ENCODE results near the gene LGALS3BP.

Gene LGALS3BP

DNA sequence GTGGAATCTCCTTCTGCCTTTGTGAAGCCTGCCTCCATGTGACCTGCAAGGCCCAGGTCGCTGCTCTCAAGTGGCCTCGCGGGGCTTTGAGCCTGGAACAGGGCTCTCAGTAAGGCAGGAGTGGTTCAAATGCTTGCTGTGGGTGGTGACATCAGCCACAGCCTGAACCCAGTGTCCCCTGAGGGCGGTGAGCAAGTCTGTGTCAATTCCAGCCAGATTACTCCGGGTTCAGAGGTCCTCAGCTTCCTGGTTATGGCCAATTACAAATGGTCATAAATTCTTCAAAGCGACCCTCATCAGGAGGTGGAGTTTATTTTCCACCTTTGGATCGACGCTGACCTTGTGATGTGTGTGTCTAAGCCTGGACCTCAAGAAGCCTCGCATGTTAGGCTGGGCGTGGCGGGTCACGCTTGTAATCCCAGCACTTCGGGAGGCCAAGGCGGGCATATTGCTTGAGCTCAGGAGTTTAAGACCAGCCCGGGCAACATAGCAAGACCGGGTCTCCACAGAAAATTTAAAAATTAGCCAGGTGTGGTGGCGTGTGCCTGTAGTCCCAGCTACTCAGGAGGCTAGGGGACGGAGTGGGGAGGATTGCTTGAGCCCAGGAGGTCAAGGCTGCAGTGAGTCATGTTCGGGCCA, 17.3 kb downstream of the LGALS3BP start:
- no peak overlapping the region for H3K4me3 ChIP-seq (ENCODE audit: insufficient read length, low read depth)
- no peak for DNase-seq (ENCODE audit: low read depth, low spot score)
- H3K4me1 ChIP-seq (ENCODE audit: insufficient read depth, insufficient read length): peaks cover 18% of the 10 kb centered on the region

DNA sequence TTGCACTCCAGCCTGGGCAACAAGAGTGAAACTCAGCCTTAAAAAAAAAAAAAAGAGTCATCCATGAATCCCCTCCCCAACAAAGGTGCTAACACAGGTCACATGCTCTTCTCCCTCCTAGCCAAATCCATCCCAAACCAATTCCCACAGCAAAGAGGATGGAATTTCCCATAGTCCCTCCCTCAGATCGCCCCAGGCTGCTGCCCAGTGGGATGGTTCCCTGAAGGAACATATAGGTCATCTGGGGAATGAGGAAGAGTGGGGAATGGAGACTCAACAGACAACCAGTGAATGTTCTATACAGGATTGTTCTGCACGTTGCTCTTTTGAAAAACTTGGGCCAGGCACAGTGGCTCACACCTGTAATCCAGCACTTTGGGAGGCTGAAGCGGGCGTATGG, 18.2 kb downstream of the LGALS3BP start:
- TF ChIP-seq SUZ12 (IDR thresholded peaks at IDR 0.05; ENCODE audit: extremely low read depth, insufficient read depth, insufficient read length) (no peak), YY1 (IDR thresholded peaks at IDR 0.05; ENCODE audit: insufficient read depth, insufficient read length) (no peak), ZNF274 (IDR thresholded peaks at IDR 0.05; ENCODE audit: low read depth, low read length) (no peak)
- no peak for DNase-seq (ENCODE audit: low read depth, low spot score)
- no peaks in the 10 kb centered on the region for H3K9me3 ChIP-seq (ENCODE audit: insufficient read depth, low read length)
- H3K27me3 ChIP-seq (ENCODE audit: insufficient read depth, insufficient read length): no peaks in the 10 kb centered on the region
- no peaks in the 10 kb centered on the region for H3K36me3 ChIP-seq (ENCODE audit: insufficient read depth, insufficient read length, low read length)
- H3K4me3 ChIP-seq (ENCODE audit: insufficient read length, low read depth): no peak overlapping the region
- H3K4me1 ChIP-seq (ENCODE audit: insufficient read depth, insufficient read length): peaks cover 19% of the 10 kb centered on the region
- H3K9ac ChIP-seq (ENCODE audit: insufficient read length, low read depth): no peak overlapping the region

More for the DNA sequence above, 17.3 kb downstream of the LGALS3BP start:
- H3K36me3 ChIP-seq (ENCODE audit: insufficient read depth, insufficient read length, low read length): no peaks in the 10 kb centered on the region
- no peak overlapping the region for H3K9ac ChIP-seq (ENCODE audit: insufficient read length, low read depth)
- H3K27me3 ChIP-seq (ENCODE audit: insufficient read depth, insufficient read length): no peaks in the 10 kb centered on the region
- H3K9me3 ChIP-seq (ENCODE audit: insufficient read depth, low read length): no peaks in the 10 kb centered on the region
- TF ChIP-seq YY1 (IDR thresholded peaks at IDR 0.05; ENCODE audit: insufficient read depth, insufficient read length) (no peak), ZNF274 (IDR thresholded peaks at IDR 0.05; ENCODE audit: low read depth, low read length) (no peak), SUZ12 (IDR thresholded peaks at IDR 0.05; ENCODE audit: extremely low read depth, insufficient read depth, insufficient read length) (no peak)

DNA sequence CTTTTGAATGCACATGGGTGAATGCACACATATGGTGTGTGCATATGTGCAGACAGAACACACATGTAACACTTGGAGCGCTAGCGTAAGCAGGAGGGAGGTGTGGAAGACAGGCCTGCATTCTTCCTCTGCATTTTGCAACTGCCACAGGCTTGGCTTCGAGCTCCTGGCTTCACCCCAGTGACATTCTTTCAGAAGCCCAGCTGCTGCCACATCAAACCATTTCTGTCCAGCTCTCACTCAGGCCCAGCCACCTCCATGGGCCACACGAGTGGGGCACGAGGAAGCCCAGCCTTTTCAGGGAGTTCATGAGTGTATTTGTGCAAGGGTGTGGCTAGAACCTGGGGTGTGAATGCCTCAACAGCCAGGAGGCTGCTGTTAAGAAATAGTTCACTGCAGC, 18.8 kb downstream of the LGALS3BP start:
- peaks cover 21% of the 10 kb centered on the region for H3K4me1 ChIP-seq (ENCODE audit: insufficient read depth, insufficient read length)
- H3K27me3 ChIP-seq (ENCODE audit: insufficient read depth, insufficient read length): no peaks in the 10 kb centered on the region
- no peaks in the 10 kb centered on the region for H3K9me3 ChIP-seq (ENCODE audit: insufficient read depth, low read length)
- H3K36me3 ChIP-seq (ENCODE audit: insufficient read depth, insufficient read length, low read length): no peaks in the 10 kb centered on the region
- H3K4me3 ChIP-seq (ENCODE audit: insufficient read length, low read depth): no peak overlapping the region
- TF ChIP-seq ZNF274 (IDR thresholded peaks at IDR 0.05; ENCODE audit: low read depth, low read length) (no peak), YY1 (IDR thresholded peaks at IDR 0.05; ENCODE audit: insufficient read depth, insufficient read length) (no peak), SUZ12 (IDR thresholded peaks at IDR 0.05; ENCODE audit: extremely low read depth, insufficient read depth, insufficient read length) (no peak)
- DNase-seq (ENCODE audit: low read depth, low spot score): no peak
- peak overlapping the region; percentile 66 for H3K9ac ChIP-seq (ENCODE audit: insufficient read length, low read depth)

DNA sequence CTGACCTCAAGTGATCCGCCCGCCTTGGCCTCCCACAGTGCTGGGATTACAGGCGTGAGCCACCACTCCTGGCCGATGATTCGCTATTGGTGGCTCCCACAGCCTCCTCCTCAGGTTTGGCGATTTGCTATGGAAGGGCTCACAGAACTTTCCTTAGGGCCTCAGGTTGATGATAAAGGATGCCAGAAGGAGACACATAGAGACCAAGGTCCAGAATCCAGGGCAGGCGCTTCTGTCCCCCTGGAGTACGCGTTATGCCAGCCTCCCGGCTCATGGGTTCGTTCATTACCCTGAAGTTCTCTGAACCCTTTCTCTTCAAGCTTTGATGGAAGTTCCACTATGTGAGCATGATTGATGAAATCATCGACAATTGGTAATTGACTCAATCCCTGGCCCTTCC, 19.9 kb downstream of the LGALS3BP start:
- H3K9ac ChIP-seq (ENCODE audit: insufficient read length, low read depth): no peak overlapping the region
- no peaks in the 10 kb centered on the region for H3K9me3 ChIP-seq (ENCODE audit: insufficient read depth, low read length)
- no peak for TF ChIP-seq YY1 (IDR thresholded peaks at IDR 0.05; ENCODE audit: insufficient read depth, insufficient read length)
- TF ChIP-seq SUZ12 (IDR thresholded peaks at IDR 0.05; ENCODE audit: extremely low read depth, insufficient read depth, insufficient read length): no peak
- no peak for TF ChIP-seq ZNF274 (IDR thresholded peaks at IDR 0.05; ENCODE audit: low read depth, low read length)
- peaks cover 2% of the 10 kb centered on the region for H3K27me3 ChIP-seq (ENCODE audit: insufficient read depth, insufficient read length)
- H3K36me3 ChIP-seq (ENCODE audit: insufficient read depth, insufficient read length, low read length): no peaks in the 10 kb centered on the region
- peaks cover 22% of the 10 kb centered on the region for H3K4me1 ChIP-seq (ENCODE audit: insufficient read depth, insufficient read length)
- no peak for DNase-seq (ENCODE audit: low read depth, low spot score)
- no peak overlapping the region for H3K4me3 ChIP-seq (ENCODE audit: insufficient read length, low read depth)

DNA sequence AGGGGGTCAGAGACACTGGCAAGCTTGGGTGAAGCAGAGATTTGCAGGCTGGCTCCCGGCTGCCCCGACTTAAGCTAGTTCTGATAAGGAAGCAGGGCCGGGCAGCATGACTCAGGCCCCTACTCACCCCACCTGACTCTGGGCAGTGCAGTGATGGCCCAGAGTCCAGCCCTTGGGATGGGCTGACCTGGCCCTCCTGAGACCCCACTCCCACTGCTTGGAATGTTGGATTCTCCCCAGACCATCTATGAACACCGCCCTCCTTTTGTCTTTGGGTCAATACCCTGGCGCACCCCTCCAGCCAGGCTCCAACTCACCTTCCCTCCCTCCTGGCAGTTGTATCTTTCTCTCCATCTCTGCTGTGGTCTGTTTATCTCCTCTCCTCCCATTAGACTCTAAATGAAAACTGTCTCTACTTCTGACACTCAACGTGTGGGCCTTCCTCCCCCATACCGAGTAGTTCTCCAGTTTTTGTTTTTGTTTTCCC, 21.0 kb downstream of the LGALS3BP start:
- Histone ChIP-seq H3K36me3 (ENCODE audit: insufficient read depth, insufficient read length, low read length) (no peaks in the 10 kb centered on the region), H3K27me3 (ENCODE audit: insufficient read depth, insufficient read length) (peaks cover 2% of the 10 kb centered on the region), H3K4me3 (ENCODE audit: insufficient read length, low read depth) (no peak overlapping the region), H3K9me3 (ENCODE audit: insufficient read depth, low read length) (no peaks in the 10 kb centered on the region), H3K4me1 (ENCODE audit: insufficient read depth, insufficient read length) (peaks cover 28% of the 10 kb centered on the region), H3K9ac (ENCODE audit: insufficient read length, low read depth) (no peak overlapping the region)
- no peak for TF ChIP-seq SUZ12 (IDR thresholded peaks at IDR 0.05; ENCODE audit: extremely low read depth, insufficient read depth, insufficient read length)
- TF ChIP-seq YY1 (IDR thresholded peaks at IDR 0.05; ENCODE audit: insufficient read depth, insufficient read length): no peak
- TF ChIP-seq ZNF274 (IDR thresholded peaks at IDR 0.05; ENCODE audit: low read depth, low read length): no peak
- DNase-seq (ENCODE audit: low read depth, low spot score): no peak

DNA sequence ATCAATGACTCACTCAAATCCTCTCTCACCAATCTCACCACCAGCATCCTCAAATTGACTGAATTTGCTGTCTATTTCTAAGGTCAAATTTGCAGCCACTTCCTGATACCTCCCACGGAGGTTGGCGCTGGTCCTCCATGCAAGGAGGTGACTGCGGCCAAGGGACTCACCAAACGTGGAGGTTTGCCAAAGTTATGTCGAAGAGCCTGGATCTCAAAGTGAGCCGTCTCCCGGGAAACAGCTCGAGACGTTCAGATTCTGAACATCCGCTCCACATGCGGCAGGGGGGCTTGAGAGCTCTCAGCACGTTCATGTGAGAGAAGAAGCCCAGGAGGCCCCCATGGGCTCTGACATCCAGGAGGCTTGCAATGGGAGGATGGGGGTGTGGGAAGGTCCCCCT, 22.6 kb downstream of the LGALS3BP start:
- Histone ChIP-seq H3K4me1 (ENCODE audit: insufficient read depth, insufficient read length) (peaks cover 22% of the 10 kb centered on the region), H3K27me3 (ENCODE audit: insufficient read depth, insufficient read length) (peaks cover 2% of the 10 kb centered on the region), H3K9ac (ENCODE audit: insufficient read length, low read depth) (no peak overlapping the region), H3K36me3 (ENCODE audit: insufficient read depth, insufficient read length, low read length) (no peaks in the 10 kb centered on the region), H3K9me3 (ENCODE audit: insufficient read depth, low read length) (no peaks in the 10 kb centered on the region), H3K4me3 (ENCODE audit: insufficient read length, low read depth) (no peak overlapping the region)
- DNase-seq (ENCODE audit: low read depth, low spot score): no peak
- TF ChIP-seq SUZ12 (IDR thresholded peaks at IDR 0.05; ENCODE audit: extremely low read depth, insufficient read depth, insufficient read length) (no peak), YY1 (IDR thresholded peaks at IDR 0.05; ENCODE audit: insufficient read depth, insufficient read length) (no peak), ZNF274 (IDR thresholded peaks at IDR 0.05; ENCODE audit: low read depth, low read length) (no peak)

DNA sequence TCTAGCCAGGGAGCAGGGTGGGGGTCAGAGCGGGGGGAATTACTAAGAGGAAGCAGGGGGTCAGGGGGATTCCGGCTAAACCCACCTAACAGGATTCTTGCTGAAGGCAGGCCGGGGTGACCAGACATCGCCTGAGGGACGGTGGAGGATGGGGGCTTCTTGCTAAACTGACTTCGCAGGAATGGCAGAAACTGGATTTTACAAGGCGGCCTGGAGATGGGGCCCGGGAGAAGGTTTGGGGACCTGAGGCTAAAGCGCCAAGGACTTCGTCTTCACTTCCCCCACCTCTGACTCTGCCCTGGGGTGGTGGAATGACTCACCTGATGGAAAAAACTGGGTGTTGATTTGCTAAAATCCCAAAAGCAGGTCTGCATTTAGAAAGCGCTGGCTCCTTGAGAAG, 23.5 kb downstream of the LGALS3BP start:
- Histone ChIP-seq H3K4me1 (ENCODE audit: insufficient read depth, insufficient read length) (peaks cover 22% of the 10 kb centered on the region), H3K9ac (ENCODE audit: insufficient read length, low read depth) (no peak overlapping the region), H3K27me3 (ENCODE audit: insufficient read depth, insufficient read length) (peaks cover 2% of the 10 kb centered on the region), H3K36me3 (ENCODE audit: insufficient read depth, insufficient read length, low read length) (no peaks in the 10 kb centered on the region), H3K4me3 (ENCODE audit: insufficient read length, low read depth) (no peak overlapping the region), H3K9me3 (ENCODE audit: insufficient read depth, low read length) (peaks cover 4% of the 10 kb centered on the region; the same call in 1 of the 2 replicates)
- TF ChIP-seq YY1 (IDR thresholded peaks at IDR 0.05; ENCODE audit: insufficient read depth, insufficient read length): no peak
- DNase-seq (ENCODE audit: low read depth, low spot score): no peak

Measured in NT2/D1 (cell line).